GM18502 (cell line): ENCODE data around the gene SPTB.

Experiments
- ATAC-seq: cut with Tn5 transposase; IDR thresholded peaks from one replicate; pipeline ENCODE4 v1.9.1; 2021; ENCODE audit warnings: mild to moderate bottlenecking; ENCODE audit not compliant: unreplicated experiment, poor library complexity

SPTB gene

GRCh38 chr14:64769096-64770020, 110.3 kb downstream of the SPTB start:
- no peak for ATAC-seq

- ATAC-seq: no peak
Observed at GRCh38 chr14:64768401-64769095, 111.2 kb downstream of the SPTB start.

- no peak for ATAC-seq
Observed at GRCh38 chr14:64767215-64767964, 112.3 kb downstream of the SPTB start.

- ATAC-seq: no peak
Observed at GRCh38 chr14:64766430-64767151, 113.1 kb downstream of the SPTB start.

- ATAC-seq: no peak
Observed at GRCh38 chr14:64765740-64766302, 113.9 kb downstream of the SPTB start.

GRCh38 chr14:64764641-64765520, 114.8 kb downstream of the SPTB start:
- ATAC-seq: peak; percentile 62

- no peak for ATAC-seq
Observed at GRCh38 chr14:64763801-64764621, 115.7 kb downstream of the SPTB start.

GRCh38 chr14:64763085-64763782, 116.5 kb downstream of the SPTB start:
- no peak for ATAC-seq

GRCh38 chr14:64762044-64763034, 117.4 kb downstream of the SPTB start:
- ATAC-seq: no peak

GRCh38 chr14:64761441-64762043, 118.2 kb downstream of the SPTB start:
- ATAC-seq: no peak

- no peak for ATAC-seq
Observed at GRCh38 chr14:64760916-64761315, 118.8 kb downstream of the SPTB start.

- no peak for ATAC-seq
Observed at GRCh38 chr14:64760146-64760755, 119.5 kb downstream of the SPTB start.

GRCh38 chr14:64759555-64759938, 120.2 kb downstream of the SPTB start:
- no peak for ATAC-seq

- ATAC-seq: no peak
Observed at GRCh38 chr14:64758691-64759554, 120.8 kb downstream of the SPTB start.
